GM18505 (cell line): Measurements from ENCODE around the gene CAMK1D.
"Not testable (repeated sequence)": the region's sequence is repeated elsewhere in the genome, so short reads cannot be mapped to it uniquely, and the experiment has no call there.

ENCODE experiments used
- ATAC-seq: cut with Tn5 transposase; IDR thresholded peaks from one replicate; pipeline ENCODE4 v1.9.1; 2021; ENCODE audit not compliant: unreplicated experiment
- POLR2A ChIP-seq: IDR thresholded peaks from 4 replicates; pipeline ENCODE4 v1.6.1; 2011; ENCODE audit warnings: borderline replicate concordance; ENCODE audit not compliant: insufficient read depth, insufficient read length; ENCODE audit errors: extremely low read depth

CAMK1D gene

GRCh38 chr10:12723220-12723619 lies 373.9 kb downstream of the CAMK1D start:
- ATAC-seq = no peak
- TF ChIP-seq POLR2A = no peak

GRCh38 chr10:12724807-12725579 lies 375.6 kb downstream of the CAMK1D start:
- TF ChIP-seq POLR2A = no peak
- no peak for ATAC-seq

GRCh38 chr10:12725580-12725888 lies 376.2 kb downstream of the CAMK1D start:
- ATAC-seq = not testable (repeated sequence)

GRCh38 chr10:12726971-12727831 lies 377.9 kb downstream of the CAMK1D start:
- ATAC-seq = no peak
- no peak for TF ChIP-seq POLR2A

- TF ChIP-seq POLR2A = no peak
- no peak for ATAC-seq
These were observed 378.5 kb downstream of the CAMK1D start for GRCh38 chr10:12727832-12728215.

- no peak for TF ChIP-seq POLR2A
- ATAC-seq = no peak
These were observed 379.1 kb downstream of the CAMK1D start for GRCh38 chr10:12728494-12728893.

- TF ChIP-seq POLR2A = no peak
- ATAC-seq = no peak
These were observed 380.5 kb downstream of the CAMK1D start for GRCh38 chr10:12729885-12730284.

- no peak for ATAC-seq
- TF ChIP-seq POLR2A = no peak
These were observed 381.6 kb downstream of the CAMK1D start for GRCh38 chr10:12730809-12731519.

GRCh38 chr10:12733271-12733670 lies 383.9 kb downstream of the CAMK1D start:
- ATAC-seq = no peak
- TF ChIP-seq POLR2A = no peak

- ATAC-seq = no peak
- no peak for TF ChIP-seq POLR2A
These were observed 386.6 kb downstream of the CAMK1D start for GRCh38 chr10:12735843-12736462.

- TF ChIP-seq POLR2A = no peak
- no peak for ATAC-seq
These were observed 391.5 kb downstream of the CAMK1D start for GRCh38 chr10:12740813-12741212.

- ATAC-seq = no peak
- TF ChIP-seq POLR2A = no peak
These were observed 392.0 kb downstream of the CAMK1D start for GRCh38 chr10:12741360-12741804.

GRCh38 chr10:12742771-12743170 lies 393.4 kb downstream of the CAMK1D start:
- ATAC-seq = no peak
- TF ChIP-seq POLR2A = no peak

GRCh38 chr10:12743466-12743865 lies 394.1 kb downstream of the CAMK1D start:
- ATAC-seq = not testable (repeated sequence)
